Endothelial cell of umbilical vein (primary cell): Measurements from ENCODE around the gene S100Z. TPM values are rescaled to one million over a fixed set of nuclear protein-coding genes. Genes with fewer than 3 reads are reported as not detected.

ENCODE experiments used
- BruUV-seq: library from RNA; stranded (reverse); fragments of 400-500 nt; replicated peaks from 2 replicates; lab custom pipeline; 2021; lab: Mats Ljungman, UMichigan
- CTCF ChIA-PET: fragments of 300-600, 350-600 bp; sonication (Branson Sonifier 250); formaldehyde crosslinking; loops from one replicate; lab custom pipeline; 2021; ENCODE audit warnings: antibody characterized with exemption, inconsistent platforms; lab: Charles Lee
- POLR2A ChIA-PET: fragments of 300-600, 350-600 bp; sonication (Branson Sonifier 250); formaldehyde crosslinking; loops from one replicate; lab custom pipeline; 2021; ENCODE audit warnings: antibody characterized with exemption, inconsistent platforms; lab: Charles Lee
- DNase-seq: peaks from one replicate; pipeline ENCODE4 v3.0.0-alpha.2; 2011; ENCODE audit warnings: low read depth, low spot score
- FAIRE-seq: peaks from 2 replicates; lab custom pipeline; 2011; peaks lifted over from hg19 to GRCh38; lab: Jason Lieb, UNC
- H2AFZ ChIP-seq: 2 replicates; pipeline ENCODE4 v1.6.0; 2012; ENCODE audit warnings: low read depth, low read length, control low read depth, inconsistent platforms
- H3K27ac ChIP-seq: 2 replicates; pipeline ENCODE4 v1.5.1; 2011; ENCODE audit warnings: low read depth, mild to moderate bottlenecking, control low read depth, low read length, moderate library complexity; ENCODE audit not compliant: insufficient read depth
- H3K27me3 ChIP-seq, 2 experiments: 2 replicates each; pipeline versions ENCODE4 v1.6.0 to v1.6.1; 2011; ENCODE audit warnings: low read length in 2 of 2, mixed read lengths in 1 of 2; ENCODE audit not compliant: control insufficient read depth in 2 of 2, insufficient read depth in 2 of 2
- H3K36me3 ChIP-seq, 2 experiments: 2 replicates in 1 of 2; 3 replicates in 1 of 2; pipeline ENCODE4 v1.5.1; 2011; ENCODE audit warnings: low read length in 2 of 2, mild to moderate bottlenecking in 1 of 2, moderate library complexity in 1 of 2; ENCODE audit not compliant: control insufficient read depth in 2 of 2, insufficient read depth in 2 of 2; ENCODE audit errors: extremely low read depth in 1 of 2
- H3K4me1 ChIP-seq: 3 replicates; pipeline ENCODE4 v1.5.1; 2011; ENCODE audit warnings: mild to moderate bottlenecking, low read length; ENCODE audit not compliant: control insufficient read depth, insufficient read depth; ENCODE audit errors: extremely low read depth
- H3K4me2 ChIP-seq: 2 replicates; pipeline ENCODE4 v1.6.1; 2011; ENCODE audit warnings: low read length, control low read depth, mixed read lengths; ENCODE audit not compliant: insufficient read depth
- H3K4me3 ChIP-seq, 3 experiments: fragments of 200-600 bp in 1 of 3; sonication (generic), shearing (Covaris generic) in 1 of 3; replicated peaks in 1 of 3; 2 replicates each; pipeline ENCODE4 v1.5.1; 2011 to 2016; ENCODE audit warnings: control low read depth in 3 of 3, low read length in 3 of 3, mild to moderate bottlenecking in 2 of 3, inconsistent platforms in 1 of 3, low read depth in 1 of 3, moderate library complexity in 1 of 3; ENCODE audit not compliant: insufficient read depth in 1 of 3
- H3K79me2 ChIP-seq: 2 replicates; pipeline ENCODE4 v1.6.0; 2012; ENCODE audit warnings: low read length, inconsistent platforms; ENCODE audit not compliant: control insufficient read depth, insufficient read depth
- H3K9ac ChIP-seq: replicated peaks from 2 replicates; pipeline ENCODE3; 2011; ENCODE audit warnings: low read length, control low read depth; ENCODE audit not compliant: insufficient read depth; ENCODE audit errors: extremely low read depth
- H3K9me1 ChIP-seq: replicated peaks from 3 replicates; pipeline ENCODE4 v1.6.0; 2011; ENCODE audit warnings: mild to moderate bottlenecking, low read length; ENCODE audit not compliant: control insufficient read depth, insufficient read depth; ENCODE audit errors: extremely low read depth
- H3K9me3 ChIP-seq: replicated peaks from 2 replicates; pipeline ENCODE4 v1.5.1; 2012; ENCODE audit warnings: low read length, inconsistent platforms; ENCODE audit not compliant: control insufficient read depth, insufficient read depth
- H4K20me1 ChIP-seq: replicated peaks from 2 replicates; pipeline ENCODE3; 2011; ENCODE audit warnings: mild to moderate bottlenecking, low read length; ENCODE audit not compliant: control insufficient read depth, insufficient read depth; ENCODE audit errors: extremely low read depth
- EZH2 ChIP-seq: IDR thresholded peaks from 2 replicates; pipeline ENCODE4 v1.6.1; 2012; ENCODE audit warnings: borderline replicate concordance, low read depth, mild to moderate bottlenecking, moderate library complexity, low read length, inconsistent platforms; ENCODE audit not compliant: severe bottlenecking
- FOS ChIP-seq: IDR thresholded peaks from 2 replicates; pipeline ENCODE4 v1.6.1; 2011; ENCODE audit warnings: mild to moderate bottlenecking, low read length, moderate library complexity, borderline replicate concordance; ENCODE audit not compliant: insufficient read depth
- GATA2 ChIP-seq: IDR thresholded peaks from 2 replicates; pipeline ENCODE4 v1.7.0; 2011; ENCODE audit warnings: low read depth, mild to moderate bottlenecking, moderate library complexity, mixed read lengths, low read length; ENCODE audit not compliant: insufficient read length, insufficient read depth
- JUN ChIP-seq: IDR thresholded peaks from 2 replicates; pipeline ENCODE4 v1.6.1; 2011; ENCODE audit warnings: borderline replicate concordance, low read depth; ENCODE audit not compliant: insufficient read length, insufficient read depth
- MYC ChIP-seq: IDR thresholded peaks from one replicate; pipeline ENCODE4 v1.6.1; 2011; ENCODE audit warnings: mild to moderate bottlenecking, low read depth, low read length
- POLR2A ChIP-seq: IDR thresholded peaks from 2 replicates; pipeline ENCODE4 v1.6.1; 2012; ENCODE audit warnings: low read depth, mild to moderate bottlenecking, control low read depth, low read length
- POLR2AphosphoS5 ChIP-seq: IDR thresholded peaks from 2 replicates; pipeline ENCODE4 v1.6.1; 2012; ENCODE audit warnings: low read depth, mild to moderate bottlenecking, control low read depth, low read length, moderate library complexity; ENCODE audit not compliant: insufficient read depth
- dilution Hi-C: fragments of 300-500 bp; cut with MboI; formaldehyde crosslinking; loops from one replicate; pipeline ENCODE4 v1.15.0; 2019; ENCODE audit warnings: low sequenced_read_pairs; ENCODE audit not compliant: extremely low pct_ligation_motif_present
- intact Hi-C: fragments of 100-400 bp; cut with micrococcal nuclease; formaldehyde crosslinking; loops from one replicate; pipeline ENCODE4 v1.10.0; 2022
- polyA plus RNA-seq, 4 experiments: library from polyadenylated mRNA; depleted of rRNA in 3 of 4; stranded (reverse) in 3 of 4; unstranded in 1 of 4; fragments of >200 nt; gene quantifications; 2 replicates each; pipeline versions ENCODE4 v1.2.1 to v1.2.3, GENCODE V29; 2011 to 2012; ENCODE audit warnings: missing spikeins in 1 of 4
- total RNA-seq: library from RNA; stranded (reverse); gene quantifications from 2 replicates; pipeline ENCODE4 v1.2.3, GENCODE V29; 2021
- TF ChIP-seq, protein P1 (sequence below), 2 donors: IDR thresholded peaks; 1 replicate in 1 of 2; 2 replicates in 1 of 2; pipeline ENCODE4 v1.5.1; 2011; ENCODE audit warnings: low read length in 2 of 2, mild to moderate bottlenecking in 2 of 2, moderate library complexity in 2 of 2, control low read depth in 1 of 2, inconsistent platforms in 1 of 2, low read depth in 1 of 2; ENCODE audit not compliant: insufficient read depth in 1 of 2; ENCODE audit errors: extremely low read depth in 1 of 2
- TF ChIP-seq, protein P2 (sequence below): IDR thresholded peaks from 2 replicates; pipeline ENCODE4 v1.6.1; 2011; ENCODE audit not compliant: insufficient read depth, insufficient read length

S100Z gene
- total and polyA plus RNA-seq, 2 donors (not counting 3 experiments of a cell fraction or from before 2014, with no cell fraction given) = not detected

DNA sequence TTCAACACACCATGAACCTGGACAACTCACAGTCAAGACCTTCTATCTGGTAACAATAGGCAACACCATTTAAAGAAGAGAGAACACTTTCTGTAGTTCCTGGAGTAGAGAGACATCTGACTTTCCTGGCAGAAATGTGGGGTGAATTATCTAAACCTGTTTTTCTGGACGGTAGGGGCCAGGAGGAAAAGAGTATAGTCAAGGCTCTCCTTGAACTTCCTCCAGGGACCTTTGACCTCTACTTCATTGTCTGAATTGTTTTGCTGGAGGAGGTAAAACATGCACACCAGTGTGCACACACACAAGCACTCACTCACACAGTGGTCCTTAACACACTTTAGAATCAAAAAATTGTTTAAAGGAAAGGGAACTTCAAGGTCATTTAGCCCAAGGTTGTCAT, 13.2 kb downstream of the S100Z start:
- H3K4me3 ChIP-seq = no peak overlapping the region
- no peaks in the 10 kb centered on the region for H4K20me1 ChIP-seq
- H3K27me3 ChIP-seq = no peaks in the 10 kb centered on the region
- CTCF ChIA-PET = no interaction called here
- no peak overlapping the region for H3K9ac ChIP-seq
- TF ChIP-seq FOS = no peak
- TF ChIP-seq, protein P1, sequence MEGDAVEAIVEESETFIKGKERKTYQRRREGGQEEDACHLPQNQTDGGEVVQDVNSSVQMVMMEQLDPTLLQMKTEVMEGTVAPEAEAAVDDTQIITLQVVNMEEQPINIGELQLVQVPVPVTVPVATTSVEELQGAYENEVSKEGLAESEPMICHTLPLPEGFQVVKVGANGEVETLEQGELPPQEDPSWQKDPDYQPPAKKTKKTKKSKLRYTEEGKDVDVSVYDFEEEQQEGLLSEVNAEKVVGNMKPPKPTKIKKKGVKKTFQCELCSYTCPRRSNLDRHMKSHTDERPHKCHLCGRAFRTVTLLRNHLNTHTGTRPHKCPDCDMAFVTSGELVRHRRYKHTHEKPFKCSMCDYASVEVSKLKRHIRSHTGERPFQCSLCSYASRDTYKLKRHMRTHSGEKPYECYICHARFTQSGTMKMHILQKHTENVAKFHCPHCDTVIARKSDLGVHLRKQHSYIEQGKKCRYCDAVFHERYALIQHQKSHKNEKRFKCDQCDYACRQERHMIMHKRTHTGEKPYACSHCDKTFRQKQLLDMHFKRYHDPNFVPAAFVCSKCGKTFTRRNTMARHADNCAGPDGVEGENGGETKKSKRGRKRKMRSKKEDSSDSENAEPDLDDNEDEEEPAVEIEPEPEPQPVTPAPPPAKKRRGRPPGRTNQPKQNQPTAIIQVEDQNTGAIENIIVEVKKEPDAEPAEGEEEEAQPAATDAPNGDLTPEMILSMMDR (IDR thresholded peaks at IDR 0.05; ENCODE audit: extremely low read depth in 1 of 2, insufficient read depth in 1 of 2, low read depth in 1 of 2, low read length in 2 of 2) = no peak
- TF ChIP-seq POLR2A = no peak
- no peak for TF ChIP-seq EZH2
- TF ChIP-seq GATA2 = no peak
- TF ChIP-seq, protein P2, sequence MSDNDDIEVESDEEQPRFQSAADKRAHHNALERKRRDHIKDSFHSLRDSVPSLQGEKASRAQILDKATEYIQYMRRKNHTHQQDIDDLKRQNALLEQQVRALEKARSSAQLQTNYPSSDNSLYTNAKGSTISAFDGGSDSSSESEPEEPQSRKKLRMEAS = no peak
- TF ChIP-seq JUN = no peak
- no peak for TF ChIP-seq MYC
- no peak for TF ChIP-seq POLR2AphosphoS5
- no peaks in the 10 kb centered on the region for H3K9me1 ChIP-seq
- intact Hi-C loops = loop anchor here (10.0 kb wide), 2 partner anchors 772 to 1292 kb away; partner anchors contain the start of gene OTP
- POLR2A ChIA-PET = no interaction called here
- H2AFZ ChIP-seq = no peak overlapping the region
- no peak overlapping the region for H3K27ac ChIP-seq
- no TSS peak for BruUV-seq
- no peaks in the 10 kb centered on the region for H3K4me1 ChIP-seq
- H3K9me3 ChIP-seq = no peaks in the 10 kb centered on the region
- no peak for DNase-seq
- dilution Hi-C loops = no loop called here
- no peak overlapping the region for H3K4me2 ChIP-seq
- no peak for FAIRE-seq
- no peaks in the 10 kb centered on the region for H3K36me3 ChIP-seq
- no peaks in the 10 kb centered on the region for H3K79me2 ChIP-seq
